HepG2 (cell line): ENCODE results near the gene ZMIZ1. TPM values are rescaled to one million over a fixed set of nuclear protein-coding genes. Genes with fewer than 3 reads are reported as not detected.

ENCODE experiments used
- BRF2 ChIP-seq: sonication (generic); formaldehyde crosslinking; IDR thresholded peaks from 2 replicates; pipeline ENCODE4 v1.8.1; 2022; ENCODE audit warnings: mild to moderate bottlenecking, missing genetic modification reagents
- DRAP1 ChIP-seq: IDR thresholded peaks from 2 replicates; pipeline ENCODE4 v1.6.1; 2016; ENCODE audit warnings: missing genetic modification reagents, missing compliant biosample characterization
- GABPA ChIP-seq, 2 experiments: IDR thresholded peaks; 2 replicates each; pipeline ENCODE4 v1.6.1; 2011 to 2016; ENCODE audit warnings: low read depth in 2 of 2, low read length in 1 of 2, missing biosample characterization in 1 of 2, missing genetic modification characterization in 1 of 2
- GTF2F1 ChIP-seq: fragments of 150-350 bp; IDR thresholded peaks from 2 replicates; pipeline ENCODE4 v1.6.1; 2014; ENCODE audit warnings: low read length
- HNRNPL ChIP-seq: fragments of 200-400 bp; formaldehyde crosslinking; IDR thresholded peaks from 2 replicates; pipeline ENCODE4 v1.6.1; 2017; ENCODE audit warnings: mild to moderate bottlenecking, low read depth, low read length
- MATR3 ChIP-seq: sonication (generic); formaldehyde crosslinking; IDR thresholded peaks from 2 replicates; pipeline ENCODE4 v1.4.0; 2020; ENCODE audit warnings: missing genetic modification reagents
- MED1 ChIP-seq: sonication (generic); formaldehyde crosslinking; IDR thresholded peaks from 2 replicates; pipeline ENCODE4 v1.4.0; 2020; ENCODE audit warnings: missing genetic modification reagents
- MEIS2 ChIP-seq: sonication (generic); formaldehyde crosslinking; IDR thresholded peaks from 2 replicates; pipeline ENCODE4 v1.9.0; 2021; ENCODE audit warnings: mild to moderate bottlenecking, missing genetic modification reagents
- MIER2 ChIP-seq: IDR thresholded peaks from 2 replicates; pipeline ENCODE4 v1.6.1; 2016; ENCODE audit warnings: missing biosample characterization, missing genetic modification reagents
- MTA1 ChIP-seq: sonication (generic); formaldehyde crosslinking; IDR thresholded peaks from 2 replicates; pipeline ENCODE4 v1.4.0; 2020; ENCODE audit warnings: missing genetic modification reagents, mild to moderate bottlenecking, borderline replicate concordance
- NR2F1 ChIP-seq, 2 experiments: fragments of 450-650 bp in 1 of 2; formaldehyde crosslinking in 1 of 2; IDR thresholded peaks; 2 replicates each; pipeline versions ENCODE4 v1.5.0 to v1.6.1; 2016 to 2020; ENCODE audit warnings: mild to moderate bottlenecking in 1 of 2, missing compliant biosample characterization in 1 of 2, missing genetic modification reagents in 1 of 2, moderate library complexity in 1 of 2
- PLSCR1 ChIP-seq: sonication (generic); formaldehyde crosslinking; IDR thresholded peaks from 2 replicates; pipeline ENCODE4 v1.5.0; 2020; ENCODE audit warnings: missing genetic modification reagents, mild to moderate bottlenecking, borderline replicate concordance
- RORA ChIP-seq: sonication (generic); formaldehyde crosslinking; IDR thresholded peaks from 2 replicates; pipeline ENCODE4 v1.5.0; 2020; ENCODE audit warnings: mild to moderate bottlenecking, missing genetic modification reagents, moderate library complexity
- TFDP2 ChIP-seq: sonication (generic); formaldehyde crosslinking; IDR thresholded peaks from 2 replicates; pipeline ENCODE4 v1.4.0; 2020; ENCODE audit warnings: missing genetic modification reagents
- TRIM22 ChIP-seq: fragments of 450-650 bp; IDR thresholded peaks from 2 replicates; pipeline ENCODE4 v1.6.1; 2017
- ZBTB14 ChIP-seq: sonication (generic); formaldehyde crosslinking; IDR thresholded peaks from 2 replicates; pipeline ENCODE4 v1.4.0; 2020; ENCODE audit warnings: missing genetic modification reagents
- ZBTB38 ChIP-seq: sonication (generic); formaldehyde crosslinking; IDR thresholded peaks from 2 replicates; pipeline ENCODE4 v1.5.1; 2020; ENCODE audit warnings: mild to moderate bottlenecking, missing genetic modification reagents
- ZFP82 ChIP-seq: sonication (generic); formaldehyde crosslinking; IDR thresholded peaks from 2 replicates; pipeline ENCODE4 v1.5.1; 2020; ENCODE audit warnings: mild to moderate bottlenecking, missing genetic modification reagents, borderline replicate concordance
- ZNF337 ChIP-seq: sonication (generic); formaldehyde crosslinking; IDR thresholded peaks from 2 replicates; pipeline ENCODE4 v1.5.1; 2020; ENCODE audit warnings: missing genetic modification reagents, low read depth, mild to moderate bottlenecking, borderline replicate concordance
- ZNF34 ChIP-seq: sonication (generic); formaldehyde crosslinking; IDR thresholded peaks from 2 replicates; pipeline ENCODE4 v1.4.0; 2020; ENCODE audit warnings: mild to moderate bottlenecking, missing genetic modification reagents, borderline replicate concordance
- ZNF496 ChIP-seq: sonication (generic); formaldehyde crosslinking; IDR thresholded peaks from 2 replicates; pipeline ENCODE4 v1.8.1; 2023; ENCODE audit warnings: mild to moderate bottlenecking, moderate library complexity, missing genetic modification reagents; ENCODE audit not compliant: insufficient replicate concordance
- ZNF563 ChIP-seq: sonication (generic); formaldehyde crosslinking; IDR thresholded peaks from 2 replicates; pipeline ENCODE4 v1.8.0; 2022; ENCODE audit warnings: mild to moderate bottlenecking, moderate library complexity, missing genetic modification reagents
- polyA plus RNA-seq, 8 experiments: library from polyadenylated mRNA; depleted of rRNA in 3 of 8; stranded (reverse) in 7 of 8; unstranded in 1 of 8; fragments of >200 nt; fragmentation: Illumina TruSeq in 4 of 8; extraction: Trizol in 4 of 8; gene quantifications; 2 replicates each; pipeline versions ENCODE4 v1.2.1 to v1.2.3, GENCODE V29; 2011 to 2016; ENCODE audit warnings: low read depth in 4 of 8, missing spikeins in 1 of 8, mixed read lengths in 1 of 8; ENCODE audit not compliant: insufficient read depth in 1 of 8
- total RNA-seq, 5 experiments: library from RNA; depleted of rRNA; stranded (reverse); fragments of >200 nt; fragmentation: Illumina TruSeq; extraction: Trizol; gene quantifications; 2 replicates each; pipeline ENCODE4 v1.2.3, GENCODE V29; 2016; ENCODE audit warnings: low read depth in 1 of 5

ZMIZ1 gene
- total and polyA plus RNA-seq, 2 of the 13 experiments (the other 11 are each of a cell fraction or from before 2014, with no cell fraction given): 5.3 to 10.2 TPM

GRCh38 chr10:79058899-79059841 is 9.6 kb upstream of the ZMIZ1 start (continued):
- TF ChIP-seq MEIS2 (CRISPR knock-in tag): peak; percentile 86
- no peak for TF ChIP-seq ZFP82 (CRISPR knock-in tag)
- peak; percentile 99 for TF ChIP-seq MTA1
- no peak for TF ChIP-seq GABPA (IDR thresholded peaks at IDR 0.05; ENCODE audit: low read depth, low read length)
- peak; percentile 41; the same call in 1 of the 2 replicates for TF ChIP-seq GABPA (CRISPR knock-in tag; IDR thresholded peaks at IDR 0.05; ENCODE audit: low read depth)
- TF ChIP-seq PLSCR1 (CRISPR knock-in tag): no peak
- no peak for TF ChIP-seq GTF2F1
- TF ChIP-seq MIER2 (CRISPR knock-in tag): peak; percentile 65; the same call in 1 of the 2 replicates
- peak; percentile 94 for TF ChIP-seq MED1 (CRISPR knock-in tag)
- TF ChIP-seq ZNF496: no peak
- TF ChIP-seq MATR3 (CRISPR knock-in tag): no peak
- TF ChIP-seq RORA: 0 out of 2 replicates have a peak, but pooled peaks have one; percentile 16
- no peak for TF ChIP-seq DRAP1 (CRISPR knock-in tag)
- TF ChIP-seq HNRNPL: 0 out of 2 replicates have a peak, but pooled peaks have one; percentile 34
- no peak for TF ChIP-seq ZNF563
- peak; percentile 21; the same call in 1 of the 2 replicates for TF ChIP-seq ZNF337 (CRISPR knock-in tag)
- TF ChIP-seq ZNF34 (CRISPR knock-in tag): no peak
- 0 out of 2 replicates have a peak, but pooled peaks have one; percentile 49 for TF ChIP-seq ZBTB38 (CRISPR knock-in tag)
- no peak for TF ChIP-seq TRIM22
- TF ChIP-seq NR2F1 (CRISPR knock-in tag; IDR thresholded peaks at IDR 0.05): peak; percentile 42 to 62; a peak in 3 of 4 replicates
- TF ChIP-seq BRF2 (CRISPR knock-in tag): no peak
- TF ChIP-seq TFDP2 (CRISPR knock-in tag): peak; percentile 69
- TF ChIP-seq ZBTB14 (CRISPR knock-in tag): no peak
